ENCODE results near the gene POU5F1. TPM values are rescaled to one million over a fixed set of nuclear protein-coding genes. Genes with fewer than 3 reads are reported as not detected.
A peak's percentile ranks its signal among the peaks of the same experiment; 100 is the strongest.

The POU5F1 gene
- total and polyA plus RNA-seq, 2 donors from 2014 or later, result 7.9 to 19.9 TPM

DNA sequence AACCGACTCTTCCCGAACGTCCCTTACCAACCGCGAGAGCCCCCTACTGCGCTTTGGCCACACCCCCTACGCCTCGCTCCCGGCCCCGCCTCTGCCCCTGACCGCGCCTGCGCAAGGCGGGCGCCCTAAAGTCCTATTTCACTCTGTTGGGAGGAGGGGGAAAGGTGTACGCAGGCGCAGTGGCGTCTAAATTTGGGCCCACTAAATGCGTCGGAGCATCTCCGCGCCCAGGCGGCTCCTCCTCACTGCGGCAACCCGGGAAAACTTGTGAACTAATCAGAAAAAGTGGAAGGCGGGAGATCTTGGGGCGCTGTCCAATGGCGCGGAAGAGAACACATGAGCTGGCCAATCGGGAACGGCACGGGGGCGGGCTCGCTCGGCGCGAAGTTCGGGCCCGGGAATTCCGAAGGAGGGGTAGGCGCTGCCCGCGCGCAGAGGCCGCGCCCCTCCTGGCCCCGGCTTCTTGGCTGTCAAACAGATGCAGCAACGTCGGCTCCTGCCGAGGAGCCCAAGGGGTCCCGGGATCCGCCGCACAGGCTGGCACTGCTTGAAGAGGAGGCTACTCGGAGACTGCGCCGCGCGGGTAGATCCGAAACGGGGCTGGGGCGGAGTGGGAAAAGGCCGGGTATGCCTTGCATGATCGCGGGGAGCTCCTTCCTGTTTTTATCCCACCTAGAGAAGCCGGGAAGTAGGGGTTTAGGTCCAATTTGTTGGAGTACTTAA is 12.2 kb downstream of the POU5F1 start, which contains the start of gene TCF19:
Gene TCF19 (plus strand): TSS at position 450 of the 723 bp plus-strand sequence. CDS start 881 bp downstream, outside the sequence.
- H3K4me1 ChIP-seq (ENCODE audit: control insufficient read depth in 2 of 3, insufficient read depth in 2 of 3, low read depth in 1 of 3, low read length in 3 of 3), result peaks cover 0 to 12% (median 6%) of the 10 kb centered on the region in 3 donors
- H3K9ac ChIP-seq (ENCODE audit: low read length in 3 of 3), result peak within 1 kb of the TSS; percentile 68 to 77 (median 69)
- DNase-seq (peak; percentile 99 to 100 (median 100)), FAIRE-seq (peak; percentile 91)
- no peaks in the 10 kb centered on the region for H3K27me3 ChIP-seq (ENCODE audit: control insufficient read depth, insufficient read depth, low read length)
- no peaks in the 10 kb centered on the region for H3K36me3 ChIP-seq (ENCODE audit: control insufficient read depth in 2 of 3, insufficient read depth in 3 of 3, low read length in 3 of 3)
- no peaks in the 10 kb centered on the region for H3K9me3 ChIP-seq (ENCODE audit: control insufficient read depth in 2 of 3, insufficient read depth in 1 of 3, low read length in 3 of 3)
- intact Hi-C loops (cut with DNase I), result no loop called here
- H3K4me3 ChIP-seq (ENCODE audit: low read length in 3 of 3), result peak within 1 kb of the TSS; percentile 71 to 88 (median 88)
- peak within 1 kb of the TSS; percentile 60 to 66 for H3K27ac ChIP-seq (ENCODE audit: low read depth in 2 of 2, low read length in 2 of 2)
- TF ChIP-seq, protein P1, sequence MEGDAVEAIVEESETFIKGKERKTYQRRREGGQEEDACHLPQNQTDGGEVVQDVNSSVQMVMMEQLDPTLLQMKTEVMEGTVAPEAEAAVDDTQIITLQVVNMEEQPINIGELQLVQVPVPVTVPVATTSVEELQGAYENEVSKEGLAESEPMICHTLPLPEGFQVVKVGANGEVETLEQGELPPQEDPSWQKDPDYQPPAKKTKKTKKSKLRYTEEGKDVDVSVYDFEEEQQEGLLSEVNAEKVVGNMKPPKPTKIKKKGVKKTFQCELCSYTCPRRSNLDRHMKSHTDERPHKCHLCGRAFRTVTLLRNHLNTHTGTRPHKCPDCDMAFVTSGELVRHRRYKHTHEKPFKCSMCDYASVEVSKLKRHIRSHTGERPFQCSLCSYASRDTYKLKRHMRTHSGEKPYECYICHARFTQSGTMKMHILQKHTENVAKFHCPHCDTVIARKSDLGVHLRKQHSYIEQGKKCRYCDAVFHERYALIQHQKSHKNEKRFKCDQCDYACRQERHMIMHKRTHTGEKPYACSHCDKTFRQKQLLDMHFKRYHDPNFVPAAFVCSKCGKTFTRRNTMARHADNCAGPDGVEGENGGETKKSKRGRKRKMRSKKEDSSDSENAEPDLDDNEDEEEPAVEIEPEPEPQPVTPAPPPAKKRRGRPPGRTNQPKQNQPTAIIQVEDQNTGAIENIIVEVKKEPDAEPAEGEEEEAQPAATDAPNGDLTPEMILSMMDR (IDR thresholded peaks at IDR 0.05; ENCODE audit: borderline replicate concordance, extremely low read depth, insufficient read depth), result no peak

DNA sequence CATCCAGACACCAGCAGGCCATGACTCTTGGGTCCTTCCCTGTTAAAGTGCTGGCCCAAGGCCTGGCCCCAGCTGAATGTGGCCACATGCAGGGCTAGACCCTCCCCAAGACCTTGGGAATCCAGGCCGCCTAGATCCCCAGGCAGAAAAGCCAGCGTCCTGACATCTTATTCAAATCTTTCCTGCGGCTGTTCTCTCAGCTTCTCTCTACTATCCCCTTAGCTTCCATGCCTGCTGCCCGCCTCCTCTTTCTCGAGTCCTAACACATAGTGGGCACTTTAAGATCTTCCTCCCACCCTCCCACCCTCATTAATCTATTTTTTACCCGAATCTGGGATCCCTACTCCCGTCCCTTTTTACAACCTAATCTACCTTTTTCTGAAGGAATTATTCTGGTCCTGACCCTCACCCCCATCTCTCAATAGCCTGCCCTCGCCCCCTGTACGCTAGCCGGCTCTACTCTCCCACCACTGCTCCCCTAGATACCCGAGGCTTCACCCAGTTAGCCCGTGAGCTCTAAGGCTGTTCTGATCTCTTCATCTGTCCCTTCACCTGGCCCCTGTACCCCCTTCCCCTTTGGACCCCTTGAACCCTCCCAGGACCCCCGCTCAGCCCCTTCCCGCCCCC is 12.9 kb downstream of the POU5F1 start, which contains the start of gene CCHCR1:
Gene CCHCR1 (minus strand): TSS at position 290 of the 627 bp plus-strand sequence. CDS start 202 bp downstream, at position 88.
- intact Hi-C loops (cut with DNase I), result no loop called here
- FAIRE-seq, result no peak
- Histone ChIP-seq H3K4me3 (ENCODE audit: low read length in 3 of 3) (peak within 1 kb of the TSS; percentile 71 to 88 (median 88)), H3K4me1 (ENCODE audit: control insufficient read depth in 2 of 3, insufficient read depth in 2 of 3, low read depth in 1 of 3, low read length in 3 of 3) (peaks cover 0 to 12% (median 6%) of the 10 kb centered on the region in 3 donors), H3K9ac (ENCODE audit: low read length in 3 of 3) (peak within 1 kb of the TSS; percentile 68 to 77 (median 69)), H3K27ac (ENCODE audit: low read depth in 2 of 2, low read length in 2 of 2) (peak within 1 kb of the TSS; percentile 60 to 66), H3K9me3 (ENCODE audit: control insufficient read depth in 2 of 3, insufficient read depth in 1 of 3, low read length in 3 of 3) (no peaks in the 10 kb centered on the region), H3K36me3 (ENCODE audit: control insufficient read depth in 2 of 3, insufficient read depth in 3 of 3, low read length in 3 of 3) (no peaks in the 10 kb centered on the region), H3K27me3 (ENCODE audit: control insufficient read depth, insufficient read depth, low read length) (no peaks in the 10 kb centered on the region)
- TF ChIP-seq, protein P1 (IDR thresholded peaks at IDR 0.05; ENCODE audit: borderline replicate concordance, extremely low read depth, insufficient read depth), result no peak
- DNase-seq, result peak in 2 of 5 donors; percentile 22 to 56

DNA sequence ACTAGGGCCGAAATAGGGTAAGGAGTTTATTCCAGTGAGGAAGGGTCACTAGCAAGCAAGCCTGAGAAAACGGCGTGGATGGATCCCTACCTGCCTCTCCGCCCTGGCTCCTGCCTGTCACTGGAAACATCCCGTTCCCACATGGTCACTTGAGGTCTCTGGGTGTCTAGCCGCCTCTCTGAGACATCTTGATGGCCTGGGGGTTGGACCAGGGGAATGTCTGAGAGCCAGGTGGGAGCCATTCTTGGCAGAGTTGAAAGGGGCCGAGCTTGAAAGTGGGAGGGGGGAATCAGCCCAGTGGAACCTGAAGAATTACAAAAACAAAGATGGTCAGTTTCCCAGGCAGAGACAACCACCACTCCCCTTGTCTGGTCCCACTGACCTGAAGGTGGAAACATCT is 13.8 kb downstream of the POU5F1 start:
- DNase-seq (peak in 3 of 5 donors; percentile 30 to 62 (median 46)), FAIRE-seq (no peak)
- TF ChIP-seq, protein P1 (IDR thresholded peaks at IDR 0.05; ENCODE audit: borderline replicate concordance, extremely low read depth, insufficient read depth), result no peak
- no peaks in the 10 kb centered on the region for H3K27me3 ChIP-seq (ENCODE audit: control insufficient read depth, insufficient read depth, low read length)
- H3K9ac ChIP-seq (ENCODE audit: low read length in 3 of 3), result no peak overlapping the region
- H3K4me3 ChIP-seq (ENCODE audit: low read length in 3 of 3), result no peak overlapping the region
- no peaks in the 10 kb centered on the region for H3K9me3 ChIP-seq (ENCODE audit: control insufficient read depth in 2 of 3, insufficient read depth in 1 of 3, low read length in 3 of 3)
- H3K36me3 ChIP-seq (ENCODE audit: control insufficient read depth in 2 of 3, insufficient read depth in 3 of 3, low read length in 3 of 3), result no peaks in the 10 kb centered on the region
- peaks cover 0 to 9% (median 6%) of the 10 kb centered on the region in 3 donors for H3K4me1 ChIP-seq (ENCODE audit: control insufficient read depth in 2 of 3, insufficient read depth in 2 of 3, low read depth in 1 of 3, low read length in 3 of 3)
- no peak overlapping the region for H3K27ac ChIP-seq (ENCODE audit: low read depth in 2 of 2, low read length in 2 of 2)
- intact Hi-C loops (cut with DNase I), result no loop called here

Data from kidney (tissue), 14 donors.